Ureter (tissue), 1 donor: ENCODE measurements around the gene NPIPB2. TPM values are rescaled to one million over a fixed set of nuclear protein-coding genes. Genes with fewer than 3 reads are reported as not detected.
"Not testable (repeated sequence)": the region's sequence is repeated elsewhere in the genome, so short reads cannot be mapped to it uniquely, and the experiment has no call there.

Experiments
- DNase-seq: peaks from one replicate; pipeline ENCODE4 v3.0.0-alpha.2; 2020; ENCODE audit warnings: low spot score
- total RNA-seq: library from RNA; stranded (reverse); gene quantifications from one replicate; pipeline ENCODE4 v1.2.4, GENCODE V29; 2023
- donor health status: DM: yes; HTN: yes; CAD: no.

The NPIPB2 gene
- total RNA-seq: 32.2 TPM

- not testable (repeated sequence) for DNase-seq
Measured at GRCh38 chr16:11941945-11942344, at the start of gene NPIPB2. TSS of gene NPIPB2 (minus strand) at chr16:11942045. CDS start at chr16:11942045, 0 bp downstream.

- no peak for DNase-seq
Measured at GRCh38 chr16:11990702-11991390, 49.0 kb upstream of the NPIPB2 start.

GRCh38 chr16:11988258-11988978, 46.6 kb upstream of the NPIPB2 start:
- no peak for DNase-seq

GRCh38 chr16:11986521-11987057, 44.7 kb upstream of the NPIPB2 start:
- DNase-seq: no peak

GRCh38 chr16:11985250-11985649, 43.4 kb upstream of the NPIPB2 start:
- no peak for DNase-seq

- DNase-seq: no peak
Measured at GRCh38 chr16:11980136-11980844, 38.4 kb upstream of the NPIPB2 start.

- no peak for DNase-seq
Measured at GRCh38 chr16:11979013-11979672, 37.3 kb upstream of the NPIPB2 start.

- DNase-seq: no peak
Measured at GRCh38 chr16:11978080-11978479, 36.2 kb upstream of the NPIPB2 start.

GRCh38 chr16:11977376-11978041, 35.7 kb upstream of the NPIPB2 start:
- DNase-seq: no peak

GRCh38 chr16:11976850-11977375, 35.1 kb upstream of the NPIPB2 start:
- DNase-seq: no peak

GRCh38 chr16:11973070-11973469, 31.2 kb upstream of the NPIPB2 start:
- no peak for DNase-seq

GRCh38 chr16:11972128-11972527, 30.3 kb upstream of the NPIPB2 start:
- no peak for DNase-seq

- not testable (repeated sequence) for DNase-seq
Measured at GRCh38 chr16:11970292-11970691, 28.4 kb upstream of the NPIPB2 start.

GRCh38 chr16:11968577-11968976, 26.7 kb upstream of the NPIPB2 start:
- DNase-seq: no peak

GRCh38 chr16:11967195-11967911, 25.5 kb upstream of the NPIPB2 start:
- no peak for DNase-seq

GRCh38 chr16:11966173-11966572, 24.3 kb upstream of the NPIPB2 start:
- DNase-seq: no peak

GRCh38 chr16:11964761-11965551, 23.1 kb upstream of the NPIPB2 start, which contains the start of gene TNFRSF17:
TSS of gene TNFRSF17 (plus strand) at chr16:11965210. CDS start at chr16:11965325, 115 bp downstream.
- no peak for DNase-seq

GRCh38 chr16:11963706-11964105, 21.9 kb upstream of the NPIPB2 start:
- DNase-seq: no peak

GRCh38 chr16:11962978-11963377, 21.1 kb upstream of the NPIPB2 start:
- DNase-seq: not testable (repeated sequence)
